H1 (cell line): ENCODE data around the gene ERFE. TPM values are rescaled to one million over a fixed set of nuclear protein-coding genes. Genes with fewer than 3 reads are reported as not detected.

ENCODE experiments used
- BRCA1 ChIP-seq: IDR thresholded peaks from 2 replicates; pipeline ENCODE4 v1.6.1; 2012; ENCODE audit warnings: low read depth, low read length, improper control_type of control experiment
- CHD1 ChIP-seq: IDR thresholded peaks from 2 replicates; pipeline ENCODE4 v1.6.1; 2012; ENCODE audit warnings: low read depth, low read length, improper control_type of control experiment
- EZH2 ChIP-seq: fragments of 200-600 bp; sonication (generic); IDR thresholded peaks from 2 replicates; pipeline ENCODE4 v1.7.1; 2012; ENCODE audit warnings: low read depth, mild to moderate bottlenecking, moderate library complexity, low read length, inconsistent platforms; ENCODE audit not compliant: severe bottlenecking
- SP1 ChIP-seq: IDR thresholded peaks from 2 replicates; pipeline ENCODE4 v1.6.1; 2011; ENCODE audit warnings: low read depth, low read length
- SP2 ChIP-seq: IDR thresholded peaks from 2 replicates; pipeline ENCODE4 v1.6.1; 2012; ENCODE audit warnings: mild to moderate bottlenecking, low read length, inconsistent platforms
- TBP ChIP-seq: IDR thresholded peaks from 2 replicates; pipeline ENCODE4 v1.6.1; 2011; ENCODE audit warnings: low read depth, low read length, improper control_type of control experiment
- TEAD4 ChIP-seq: IDR thresholded peaks from 2 replicates; pipeline ENCODE4 v1.6.1; 2012; ENCODE audit warnings: low read depth, low read length, inconsistent platforms, mixed read lengths
- polyA plus RNA-seq, 7 experiments: library from polyadenylated mRNA; depleted of rRNA in 3 of 7; stranded (reverse) in 5 of 7; unstranded in 2 of 7; fragments of >200 nt in 5 of 7; fragments of 200-250 nt in 2 of 7; gene quantifications; 1 replicate in 5 of 7; 2 replicates in 1 of 7; 4 replicates in 1 of 7; pipeline versions ENCODE4 v1.2.1 to v1.2.3, GENCODE V29; 2011 to 2013; ENCODE audit warnings: missing spikeins in 2 of 7, mixed read lengths in 2 of 7
- total RNA-seq: library from RNA; stranded (reverse); fragmentation: NEBNext Ultra II Directional; extraction: Animal tissue kit (Norgen Biotek cat#: 25700); gene quantifications from 2 replicates; pipeline ENCODE4 v1.2.1, GENCODE V29; 2021

The ERFE gene
- total and polyA plus RNA-seq, 2 of the 8 experiments (the other 6 are each of a cell fraction or from before 2014, with no cell fraction given), result 2.5 to 3.6 TPM

DNA sequence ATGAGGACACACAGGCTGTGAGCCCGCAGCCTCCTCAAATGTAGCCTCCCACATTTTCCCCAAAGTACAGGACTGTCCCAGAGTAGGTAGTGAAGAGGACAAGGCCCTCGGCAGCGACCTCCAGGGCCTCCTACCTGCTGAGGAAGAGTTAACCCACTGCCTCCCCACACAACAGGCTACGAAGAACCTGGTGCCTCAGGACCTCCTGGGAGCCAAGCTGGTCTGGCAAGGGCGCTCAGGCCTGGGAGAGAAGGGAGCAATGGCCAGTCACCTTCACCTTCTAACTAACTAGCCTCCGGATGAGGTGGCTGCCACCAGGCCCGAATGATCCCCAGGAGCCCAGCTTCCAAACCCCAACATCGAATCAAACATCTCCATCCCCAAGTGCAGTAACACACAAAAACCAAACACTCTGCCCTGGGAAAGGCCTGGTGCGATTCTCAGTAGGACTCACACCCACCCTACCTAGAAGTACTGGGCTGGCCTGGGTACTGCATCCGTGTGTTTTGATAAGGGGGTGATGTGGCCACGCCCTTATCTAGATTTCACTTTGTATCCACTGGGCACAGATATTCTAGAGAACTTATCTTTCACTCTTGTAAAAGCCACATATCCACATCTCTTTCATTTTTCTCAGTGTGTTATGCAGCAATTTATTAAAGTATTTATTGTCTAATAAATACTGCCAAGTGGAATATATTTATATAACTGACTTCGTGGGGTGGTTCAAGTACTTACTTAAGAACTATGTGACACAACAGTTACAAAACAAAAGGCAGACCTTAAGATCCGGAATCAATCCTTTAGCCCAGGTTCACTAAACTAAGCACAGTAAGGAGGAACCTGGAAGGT is 9.7 kb downstream of the ERFE start (continued):
- no peak for TF ChIP-seq EZH2
- TF ChIP-seq SP1, result no peak
- no peak for TF ChIP-seq CHD1
- TF ChIP-seq SP2, result no peak
- no peak for TF ChIP-seq BRCA1
- TF ChIP-seq TBP, result no peak
- no peak for TF ChIP-seq TEAD4
